Kidney (tissue), 13 donors: ENCODE measurements around the gene SMIM45.

Experiments
- DNase-seq, 5 donors: peaks; one replicate each; pipeline ENCODE4 v3.0.0-alpha.2; 2013 to 2020
- FAIRE-seq: peaks from 2 replicates; lab custom pipeline; 2012; peaks lifted over from hg19 to GRCh38; lab: Jason Lieb, UNC
- H3K27ac ChIP-seq, 2 donors: one replicate each; pipeline ENCODE4 v1.7.0; 2013; ENCODE audit warnings: low read depth in 2 of 2, low read length in 2 of 2, inconsistent platforms in 1 of 2
- H3K27me3 ChIP-seq: one replicate; pipeline ENCODE4 v1.7.1; 2013; ENCODE audit warnings: low read length, inconsistent platforms; ENCODE audit not compliant: control insufficient read depth, insufficient read depth
- H3K36me3 ChIP-seq, 3 donors: one replicate each; pipeline versions ENCODE4 v1.7.0 to v1.7.1; 2013; ENCODE audit warnings: low read length in 3 of 3, control low read depth in 1 of 3, inconsistent platforms in 1 of 3; ENCODE audit not compliant: insufficient read depth in 3 of 3, control insufficient read depth in 2 of 3
- H3K4me1 ChIP-seq, 3 donors: one replicate each; pipeline versions ENCODE4 v1.7.0 to v1.7.1; 2013; ENCODE audit warnings: low read length in 3 of 3, inconsistent platforms in 1 of 3, low read depth in 1 of 3; ENCODE audit not compliant: control insufficient read depth in 2 of 3, insufficient read depth in 2 of 3
- H3K4me3 ChIP-seq, 3 donors: one replicate each; pipeline versions ENCODE4 v1.7.0 to v1.8.1; 2013; ENCODE audit warnings: low read length in 3 of 3, control low read depth in 1 of 3, inconsistent platforms in 1 of 3
- H3K9ac ChIP-seq, 3 donors: one replicate each; pipeline versions ENCODE4 v1.7.0 to v1.7.1; 2013; ENCODE audit warnings: low read length in 3 of 3, control low read depth in 1 of 3, inconsistent platforms in 1 of 3
- H3K9me3 ChIP-seq, 3 donors: one replicate each; pipeline versions ENCODE4 v1.7.0 to v1.7.1; 2013; ENCODE audit warnings: low read length in 3 of 3, control low read depth in 1 of 3, inconsistent platforms in 1 of 3; ENCODE audit not compliant: control insufficient read depth in 2 of 3, insufficient read depth in 1 of 3
- CTCF ChIP-seq: IDR thresholded peaks from 3 replicates; pipeline ENCODE4 v1.5.1; 2012; ENCODE audit warnings: mild to moderate bottlenecking, moderate library complexity, borderline replicate concordance; ENCODE audit not compliant: insufficient read depth; ENCODE audit errors: extremely low read depth
- intact Hi-C: fragments of 100-400 bp; cut with DNase I; formaldehyde crosslinking; loops from one replicate; pipeline ENCODE4 v1.11.1; 2022
- donor health status: control.
- donor health status: control.
- donor health status: control.
- donor health status: control.
- donor health status: control.
- donor health status: DM: yes; HTN: yes; CAD: no.
- donor health status: Normal renal cell carcinoma (clear cell type).

The SMIM45 gene

GRCh38 chr22:41991111-41991510 is 39.2 kb downstream of the SMIM45 start:
- FAIRE-seq, result no peak

GRCh38 chr22:41992496-41992895 is 40.5 kb downstream of the SMIM45 start:
- no peak overlapping the region for H3K4me3 ChIP-seq
- FAIRE-seq, result no peak
- intact Hi-C loops, result no loop called here
- H3K27ac ChIP-seq, result no peak overlapping the region
- no peaks in the 10 kb centered on the region for H3K36me3 ChIP-seq
- no peak overlapping the region for H3K9ac ChIP-seq
- H3K27me3 ChIP-seq, result no peaks in the 10 kb centered on the region
- no peak for DNase-seq
- no peaks in the 10 kb centered on the region for H3K4me1 ChIP-seq
- TF ChIP-seq CTCF, result no peak
- H3K9me3 ChIP-seq, result no peaks in the 10 kb centered on the region

More at GRCh38 chr22:41991111-41991510, 39.2 kb downstream of the SMIM45 start:
- no peaks in the 10 kb centered on the region for H3K27me3 ChIP-seq
- no peak overlapping the region for H3K9ac ChIP-seq
- H3K27ac ChIP-seq, result no peak overlapping the region
- no peak overlapping the region for H3K4me3 ChIP-seq
- no peak for TF ChIP-seq CTCF
- no peaks in the 10 kb centered on the region for H3K9me3 ChIP-seq
- intact Hi-C loops, result no loop called here
- no peaks in the 10 kb centered on the region for H3K36me3 ChIP-seq
- no peaks in the 10 kb centered on the region for H3K4me1 ChIP-seq
- DNase-seq, result no peak

- H3K4me1 ChIP-seq, result no peaks in the 10 kb centered on the region
- H3K4me3 ChIP-seq, result no peak overlapping the region
- no peaks in the 10 kb centered on the region for H3K9me3 ChIP-seq
- no peak for TF ChIP-seq CTCF
- no peaks in the 10 kb centered on the region for H3K27me3 ChIP-seq
- DNase-seq, result no peak
- H3K36me3 ChIP-seq, result no peaks in the 10 kb centered on the region
- no peak overlapping the region for H3K27ac ChIP-seq
- no peak overlapping the region for H3K9ac ChIP-seq
- FAIRE-seq, result no peak
- intact Hi-C loops, result no loop called here
These were observed 43.3 kb downstream of the SMIM45 start for GRCh38 chr22:41995211-41995610.

GRCh38 chr22:41996826-41997225 is 44.9 kb downstream of the SMIM45 start:
- Histone ChIP-seq H3K27ac (no peak overlapping the region), H3K27me3 (no peaks in the 10 kb centered on the region), H3K9ac (no peak overlapping the region), H3K36me3 (no peaks in the 10 kb centered on the region), H3K4me3 (no peak overlapping the region), H3K9me3 (no peaks in the 10 kb centered on the region), H3K4me1 (no peaks in the 10 kb centered on the region)
- no peak for TF ChIP-seq CTCF
- intact Hi-C loops, result no loop called here
- DNase-seq (no peak), FAIRE-seq (no peak)
